ENCODE data around the gene OR5H6.

- TF ChIP-seq CTCF (IDR thresholded peaks at IDR 0.05; ENCODE audit: low read depth, low read length, missing input control) (no peak), EGR1 (IDR thresholded peaks at IDR 0.05; ENCODE audit: low read depth in 2 of 2) (no peak), RXRA (IDR thresholded peaks at IDR 0.05) (no peak), TAF1 (conservative IDR thresholded peaks at IDR 0.05) (no peak), HNF4A (conservative IDR thresholded peaks at IDR 0.05) (no peak), RAD21 (IDR thresholded peaks at IDR 0.05) (no peak), NR2F2 (IDR thresholded peaks at IDR 0.05) (no peak), REST (IDR thresholded peaks at IDR 0.05) (no peak)
Observed at GRCh38 chr3:98243843-98244242, 20.2 kb upstream of the OR5H6 start.

All from liver (tissue), 3 donors.